Activated CD4-positive, alpha-beta memory T cell treated with anti-CD3 and anti-CD28 coated beads for 36 hours (primary cell): ENCODE data around the gene RBM33. TPM values are rescaled to one million over a fixed set of nuclear protein-coding genes. Genes with fewer than 3 reads are reported as not detected.

Source experiments
- CTCF ChIA-PET: fragments of 350-600 bp; sonication (Branson Sonifier 250); formaldehyde crosslinking; loops from one replicate; lab custom pipeline; 2021; ENCODE audit warnings: antibody characterized with exemption, inconsistent platforms; lab: Charles Lee
- POLR2A ChIA-PET: fragments of 350-600 bp; sonication (Branson Sonifier 250); formaldehyde crosslinking; loops from one replicate; lab custom pipeline; 2021; ENCODE audit warnings: antibody characterized with exemption; lab: Charles Lee
- DNase-seq: peaks from one replicate; pipeline ENCODE4 v3.0.0-alpha.2; 2020
- H3K27ac Mint-ChIP-seq: one replicate; pipeline ENCODE4 v1.8.0; 2021; ENCODE audit warnings: mixed read lengths
- H3K27me3 Mint-ChIP-seq: one replicate; pipeline ENCODE4 v1.8.0; 2021; ENCODE audit warnings: mixed read lengths
- H3K36me3 Mint-ChIP-seq: one replicate; pipeline ENCODE4 v1.8.0; 2021; ENCODE audit warnings: mixed read lengths
- H3K4me1 Mint-ChIP-seq: one replicate; pipeline ENCODE4 v1.8.0; 2021; ENCODE audit warnings: low read depth, mixed read lengths
- H3K4me3 Mint-ChIP-seq: one replicate; pipeline ENCODE4 v1.8.0; 2021; ENCODE audit warnings: mild to moderate bottlenecking, mixed read lengths
- H3K9me3 Mint-ChIP-seq: one replicate; pipeline ENCODE4 v1.8.0; 2021; ENCODE audit warnings: mixed read lengths
- intact Hi-C: fragments of 100-400 bp; cut with micrococcal nuclease; formaldehyde crosslinking; loops from one replicate; pipeline ENCODE4 v1.15.1; 2023
- total RNA-seq, 2 experiments: library from RNA; stranded (reverse); gene quantifications; one replicate each; pipeline ENCODE4 v1.2.3, GENCODE V29; 2021

Gene RBM33
- total RNA-seq, 2 experiments from 2014 or later, result 57.7 to 65.3 TPM

GRCh38 chr7:155699180-155699579 lies 54.7 kb downstream of the RBM33 start:
- peaks cover 31% of the 10 kb centered on the region for H3K36me3 Mint-ChIP-seq
- no peaks in the 10 kb centered on the region for H3K9me3 Mint-ChIP-seq
- H3K4me1 Mint-ChIP-seq, result peaks cover 56% of the 10 kb centered on the region
- no peak overlapping the region for H3K4me3 Mint-ChIP-seq
- ChIA-PET POLR2A (no interaction called here), CTCF (interaction anchor here (5.1 kb wide), 1 partner anchor 100 kb away, joined by 33 read pairs; no protein-coding TSS in a partner anchor)
- H3K27ac Mint-ChIP-seq, result no peak overlapping the region
- intact Hi-C loops, result no loop called here
- DNase-seq, result no peak
- H3K27me3 Mint-ChIP-seq, result no peaks in the 10 kb centered on the region

- peaks cover 44% of the 10 kb centered on the region for H3K4me1 Mint-ChIP-seq
- intact Hi-C loops, result no loop called here
- H3K9me3 Mint-ChIP-seq, result no peaks in the 10 kb centered on the region
- peaks cover 36% of the 10 kb centered on the region for H3K36me3 Mint-ChIP-seq
- no peak overlapping the region for H3K27ac Mint-ChIP-seq
- CTCF ChIA-PET, result interaction anchor here (1.0 to 5.1 kb wide), 3 partner anchors 56 to 102 kb away, joined by 3 to 33 read pairs (median 4); partner anchors contain the start of gene RBM33
- H3K27me3 Mint-ChIP-seq, result no peaks in the 10 kb centered on the region
- POLR2A ChIA-PET, result interaction anchor here (2.3 kb wide), 1 partner anchor 56 kb away, joined by 6 read pairs; the partner anchor contains the start of gene RBM33
- DNase-seq, result no peak
- H3K4me3 Mint-ChIP-seq, result no peak overlapping the region
Observed at GRCh38 chr7:155700847-155701246, 56.4 kb downstream of the RBM33 start.

GRCh38 chr7:155701972-155702544 lies 57.6 kb downstream of the RBM33 start:
- Mint-ChIP-seq H3K27me3 (no peaks in the 10 kb centered on the region), H3K27ac (peak overlapping the region; percentile 29), H3K4me3 (no peak overlapping the region), H3K36me3 (peaks cover 41% of the 10 kb centered on the region), H3K9me3 (no peaks in the 10 kb centered on the region), H3K4me1 (peaks cover 37% of the 10 kb centered on the region)
- ChIA-PET CTCF (interaction anchor here (1.4 to 5.1 kb wide), 2 partner anchors 58 to 103 kb away, joined by 4 to 33 read pairs; partner anchors contain the start of gene RBM33), POLR2A (interaction anchor here (2.3 kb wide), 1 partner anchor 58 kb away, joined by 6 read pairs; the partner anchor contains the start of gene RBM33)
- intact Hi-C loops, result loop anchor here (1.0 kb wide), 1 partner anchor 104 kb away; no protein-coding TSS in a partner anchor
- DNase-seq, result no peak

DNA sequence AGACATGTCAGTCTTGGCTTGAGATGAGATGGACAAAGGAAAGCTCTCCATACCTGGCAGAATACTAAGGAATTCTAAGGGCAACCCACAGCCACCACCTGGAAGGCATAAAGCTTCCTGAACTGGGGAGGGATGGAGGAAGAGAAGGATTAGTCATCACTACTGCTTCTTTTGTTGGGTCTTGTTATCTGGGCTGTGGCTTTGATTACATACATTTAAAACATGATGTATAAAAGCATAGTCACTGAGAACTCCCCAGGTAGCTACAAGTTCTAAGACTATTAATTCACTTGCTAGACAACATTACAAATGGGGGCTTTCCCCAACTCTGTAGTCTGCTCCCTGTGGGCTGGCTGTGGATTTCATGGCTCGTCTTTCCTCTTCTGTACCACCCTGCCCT lies 58.2 kb downstream of the RBM33 start:
- intact Hi-C loops, result loop anchor here (1.0 kb wide), 1 partner anchor 104 kb away; no protein-coding TSS in a partner anchor
- Mint-ChIP-seq H3K36me3 (peaks cover 42% of the 10 kb centered on the region), H3K4me3 (no peak overlapping the region), H3K27me3 (no peaks in the 10 kb centered on the region), H3K9me3 (no peaks in the 10 kb centered on the region), H3K4me1 (peaks cover 33% of the 10 kb centered on the region), H3K27ac (peak overlapping the region; percentile 29)
- ChIA-PET CTCF (interaction anchor here (0.8 to 5.1 kb wide), 3 partner anchors 28 to 104 kb away, joined by 3 to 33 read pairs (median 3); no protein-coding TSS in a partner anchor), POLR2A (interaction anchor here (2.3 kb wide), 1 partner anchor 58 kb away, joined by 6 read pairs; the partner anchor contains the start of gene RBM33)
- no peak for DNase-seq

GRCh38 chr7:155705623-155706360 lies 61.3 kb downstream of the RBM33 start:
- POLR2A ChIA-PET, result no interaction called here
- Mint-ChIP-seq H3K27me3 (no peaks in the 10 kb centered on the region), H3K4me1 (peaks cover 21% of the 10 kb centered on the region), H3K4me3 (no peak overlapping the region), H3K27ac (no peak overlapping the region), H3K36me3 (peaks cover 37% of the 10 kb centered on the region), H3K9me3 (no peaks in the 10 kb centered on the region)
- CTCF ChIA-PET, result interaction anchor here (0.6 to 2.2 kb wide), 2 partner anchors 105 to 107 kb away, joined by 4 to 6 read pairs; no protein-coding TSS in a partner anchor
- DNase-seq, result no peak
- intact Hi-C loops, result no loop called here

DNA sequence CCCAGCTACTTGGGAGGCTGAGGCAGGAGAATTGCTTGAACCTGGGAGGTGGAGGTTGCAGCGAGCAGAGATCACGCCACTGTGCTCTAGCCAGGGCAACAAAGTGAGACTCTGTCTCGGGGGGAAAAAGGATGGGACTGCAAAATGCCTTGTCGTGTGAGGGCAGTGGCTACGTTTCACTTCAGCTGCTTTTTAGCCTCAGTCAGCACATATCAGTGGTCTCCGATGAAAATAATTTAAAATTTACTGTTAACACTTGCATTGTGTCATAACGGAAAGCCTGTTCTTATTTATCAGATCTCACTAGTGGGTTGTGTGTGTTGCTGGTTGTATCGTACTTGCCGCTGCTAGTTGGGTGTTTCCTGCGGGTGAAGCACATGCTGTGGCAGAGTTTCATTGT lies 61.9 kb downstream of the RBM33 start:
- H3K27ac Mint-ChIP-seq, result no peak overlapping the region
- DNase-seq, result no peak
- ChIA-PET CTCF (interaction anchor here (0.6 to 2.2 kb wide), 3 partner anchors 102 to 108 kb away, joined by 3 to 6 read pairs (median 4); no protein-coding TSS in a partner anchor), POLR2A (no interaction called here)
- H3K4me3 Mint-ChIP-seq, result no peak overlapping the region
- peaks cover 21% of the 10 kb centered on the region for H3K4me1 Mint-ChIP-seq
- H3K27me3 Mint-ChIP-seq, result no peaks in the 10 kb centered on the region
- H3K9me3 Mint-ChIP-seq, result no peaks in the 10 kb centered on the region
- intact Hi-C loops, result no loop called here
- peaks cover 38% of the 10 kb centered on the region for H3K36me3 Mint-ChIP-seq

DNA sequence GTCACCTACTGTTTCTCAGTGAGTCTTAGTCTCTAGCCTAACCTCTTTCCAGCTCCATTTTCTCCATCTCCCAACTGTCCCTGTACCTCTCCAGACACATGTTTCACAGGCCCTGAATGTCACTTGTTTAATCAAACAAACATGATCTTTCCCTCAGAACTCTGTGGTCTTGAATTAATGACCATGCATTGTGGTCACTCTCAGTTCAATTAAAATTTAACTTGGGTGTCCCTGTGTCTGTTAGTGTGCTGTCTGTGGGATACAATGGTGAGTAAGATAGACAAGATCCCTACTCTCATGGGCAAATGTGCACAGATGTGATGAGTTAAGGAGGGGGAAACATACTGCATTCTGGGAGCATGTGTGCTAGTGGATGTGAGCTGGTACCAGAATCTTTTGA lies 65.0 kb downstream of the RBM33 start:
- no peak overlapping the region for H3K4me3 Mint-ChIP-seq
- H3K36me3 Mint-ChIP-seq, result peaks cover 37% of the 10 kb centered on the region
- no peak overlapping the region for H3K27ac Mint-ChIP-seq
- CTCF ChIA-PET, result interaction anchor here (1.3 kb wide), 1 partner anchor 111 kb away, joined by 4 read pairs; no protein-coding TSS in a partner anchor
- H3K27me3 Mint-ChIP-seq, result no peaks in the 10 kb centered on the region
- peaks cover 17% of the 10 kb centered on the region for H3K4me1 Mint-ChIP-seq
- H3K9me3 Mint-ChIP-seq, result no peaks in the 10 kb centered on the region
- intact Hi-C loops, result no loop called here
- no peak for DNase-seq
- POLR2A ChIA-PET, result no interaction called here

- DNase-seq, result no peak
- intact Hi-C loops, result no loop called here
- ChIA-PET POLR2A (no interaction called here), CTCF (interaction anchor here (1.3 kb wide), 1 partner anchor 112 kb away, joined by 4 read pairs; no protein-coding TSS in a partner anchor)
- H3K27ac Mint-ChIP-seq, result no peak overlapping the region
- peaks cover 17% of the 10 kb centered on the region for H3K4me1 Mint-ChIP-seq
- peaks cover 39% of the 10 kb centered on the region for H3K36me3 Mint-ChIP-seq
- H3K4me3 Mint-ChIP-seq, result no peak overlapping the region
- no peaks in the 10 kb centered on the region for H3K27me3 Mint-ChIP-seq
- no peaks in the 10 kb centered on the region for H3K9me3 Mint-ChIP-seq
Observed at GRCh38 chr7:155710031-155710430, 65.6 kb downstream of the RBM33 start.

DNA sequence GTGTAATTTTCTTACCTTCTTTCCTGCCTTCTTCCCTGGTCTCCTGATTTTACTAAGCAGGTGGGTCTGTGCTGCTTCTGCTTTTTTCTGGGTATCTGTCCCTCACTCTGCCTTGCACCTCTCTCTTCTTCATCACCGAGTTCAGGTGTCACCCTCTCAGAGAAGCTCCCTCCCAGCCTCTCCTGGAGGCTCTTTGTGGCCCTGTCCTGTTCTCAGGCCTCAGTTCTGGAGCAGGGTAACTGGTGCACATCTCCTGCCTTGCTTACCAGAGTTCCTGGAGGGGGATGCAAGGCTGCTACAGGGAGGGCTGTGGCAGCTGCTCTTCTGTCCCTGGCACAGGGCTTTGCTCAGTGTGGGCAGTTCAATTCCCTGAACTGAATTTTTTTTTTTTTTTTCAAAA lies 66.1 kb downstream of the RBM33 start:
- no peak for DNase-seq
- POLR2A ChIA-PET, result no interaction called here
- CTCF ChIA-PET, result no interaction called here
- Mint-ChIP-seq H3K9me3 (no peaks in the 10 kb centered on the region), H3K4me1 (peaks cover 17% of the 10 kb centered on the region), H3K27me3 (no peaks in the 10 kb centered on the region), H3K27ac (no peak overlapping the region), H3K4me3 (no peak overlapping the region), H3K36me3 (peaks cover 39% of the 10 kb centered on the region)
- intact Hi-C loops, result no loop called here

DNA sequence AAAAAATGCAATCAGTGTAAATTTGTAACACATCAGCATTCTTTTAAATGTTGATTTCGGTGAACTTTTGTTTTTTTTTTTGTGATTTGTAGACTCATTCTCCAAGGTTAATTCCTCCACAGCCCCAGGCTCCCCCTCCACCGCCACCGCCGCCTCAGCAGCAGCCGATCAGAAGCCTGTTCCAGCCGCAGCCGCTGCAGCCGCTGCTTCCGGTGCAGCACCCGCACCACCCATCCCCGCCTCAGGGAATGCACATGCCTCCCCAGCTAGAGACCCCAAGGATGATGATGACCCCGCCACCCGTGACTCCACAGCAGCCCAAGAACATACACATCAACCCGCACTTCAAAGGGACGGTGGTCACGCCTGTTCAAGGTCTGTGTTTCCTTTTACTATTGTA lies 66.6 kb downstream of the RBM33 start:
- DNase-seq, result no peak
- CTCF ChIA-PET, result no interaction called here
- Mint-ChIP-seq H3K27ac (no peak overlapping the region), H3K4me1 (peaks cover 17% of the 10 kb centered on the region), H3K36me3 (peaks cover 38% of the 10 kb centered on the region), H3K27me3 (no peaks in the 10 kb centered on the region), H3K4me3 (no peak overlapping the region), H3K9me3 (no peaks in the 10 kb centered on the region)
- POLR2A ChIA-PET, result no interaction called here
- intact Hi-C loops, result no loop called here

GRCh38 chr7:155713384-155713783 lies 68.9 kb downstream of the RBM33 start:
- no peaks in the 10 kb centered on the region for H3K27me3 Mint-ChIP-seq
- POLR2A ChIA-PET, result no interaction called here
- H3K4me3 Mint-ChIP-seq, result no peak overlapping the region
- CTCF ChIA-PET, result no interaction called here
- H3K9me3 Mint-ChIP-seq, result no peaks in the 10 kb centered on the region
- H3K27ac Mint-ChIP-seq, result peak overlapping the region; percentile 30
- H3K4me1 Mint-ChIP-seq, result peaks cover 18% of the 10 kb centered on the region
- H3K36me3 Mint-ChIP-seq, result peaks cover 36% of the 10 kb centered on the region
- intact Hi-C loops, result no loop called here
- DNase-seq, result no peak

- H3K36me3 Mint-ChIP-seq, result peaks cover 36% of the 10 kb centered on the region
- CTCF ChIA-PET, result interaction anchor here (1.9 kb wide), 1 partner anchor 116 kb away, joined by 7 read pairs; no protein-coding TSS in a partner anchor
- peaks cover 18% of the 10 kb centered on the region for H3K4me1 Mint-ChIP-seq
- H3K27ac Mint-ChIP-seq, result no peak overlapping the region
- H3K27me3 Mint-ChIP-seq, result no peaks in the 10 kb centered on the region
- no peak overlapping the region for H3K4me3 Mint-ChIP-seq
- intact Hi-C loops, result no loop called here
- DNase-seq, result no peak
- no peaks in the 10 kb centered on the region for H3K9me3 Mint-ChIP-seq
- POLR2A ChIA-PET, result no interaction called here
Observed at GRCh38 chr7:155714702-155715101, 70.2 kb downstream of the RBM33 start.
